Suprapubic skin (tissue), 4 donors: ENCODE results near the gene OSBPL8. TPM values are rescaled to one million over a fixed set of nuclear protein-coding genes. Genes with fewer than 3 reads are reported as not detected.

Source experiments
- DNase-seq, 2 donors: peaks; one replicate each; pipeline ENCODE4 v3.0.0-alpha.2; 2019; ENCODE audit warnings: low spot score in 2 of 2
- H3K27ac ChIP-seq: fragments of 200-600 bp; sonication (generic); one replicate; pipeline ENCODE4 v1.5.1; 2019
- H3K27me3 ChIP-seq: fragments of 200-600 bp; sonication (generic); one replicate; pipeline ENCODE4 v1.5.1; 2019
- H3K36me3 ChIP-seq: fragments of 200-600 bp; sonication (generic); one replicate; pipeline ENCODE4 v1.5.1; 2019
- H3K4me1 ChIP-seq: fragments of 200-600 bp; sonication (generic); one replicate; pipeline ENCODE4 v1.5.1; 2019
- H3K4me3 ChIP-seq: fragments of 200-600 bp; sonication (generic); one replicate; pipeline ENCODE4 v1.5.1; 2019; ENCODE audit warnings: mild to moderate bottlenecking
- H3K9me3 ChIP-seq: fragments of 200-600 bp; sonication (generic); one replicate; pipeline ENCODE4 v1.5.1; 2019
- EP300 ChIP-seq: sonication (generic); formaldehyde crosslinking; IDR thresholded peaks from one replicate; pipeline ENCODE4 v1.6.1; 2017; ENCODE audit warnings: antibody characterized with exemption
- POLR2A ChIP-seq, 2 donors: fragments of 450-650 bp; IDR thresholded peaks; one replicate each; pipeline ENCODE4 v1.6.1; 2017; ENCODE audit warnings: antibody characterized with exemption in 2 of 2, mild to moderate bottlenecking in 2 of 2, moderate library complexity in 2 of 2
- POLR2AphosphoS5 ChIP-seq, 3 donors: sonication (generic); formaldehyde crosslinking; IDR thresholded peaks; one replicate each; pipeline ENCODE4 v1.6.1; 2017; ENCODE audit warnings: antibody characterized with exemption in 3 of 3
- WGBS: methylation state at CpG from one replicate; pipeline ENCODE4 v1.1.5; 2018; 5-methylcytosine and 5-hydroxymethylcytosine counted together
- total RNA-seq, 4 donors: library from RNA; depleted of rRNA; stranded (reverse); fragments of >200 nt; gene quantifications; one replicate each; pipeline ENCODE4 v1.1.0, GENCODE V29; 2016
- TF ChIP-seq, protein P1 (sequence below), 2 donors: fragments of 200-600 bp in 1 of 2; fragments of 450-650 bp in 1 of 2; sonication (generic) in 1 of 2; IDR thresholded peaks; one replicate each; pipeline ENCODE4 v1.5.1; 2016 to 2019; ENCODE audit warnings: antibody characterized with exemption in 2 of 2, mild to moderate bottlenecking in 1 of 2, moderate library complexity in 1 of 2

OSBPL8 gene
- total RNA-seq, 4 donors from 2014 or later = 73.1 to 116 (median 87.4) TPM

DNA sequence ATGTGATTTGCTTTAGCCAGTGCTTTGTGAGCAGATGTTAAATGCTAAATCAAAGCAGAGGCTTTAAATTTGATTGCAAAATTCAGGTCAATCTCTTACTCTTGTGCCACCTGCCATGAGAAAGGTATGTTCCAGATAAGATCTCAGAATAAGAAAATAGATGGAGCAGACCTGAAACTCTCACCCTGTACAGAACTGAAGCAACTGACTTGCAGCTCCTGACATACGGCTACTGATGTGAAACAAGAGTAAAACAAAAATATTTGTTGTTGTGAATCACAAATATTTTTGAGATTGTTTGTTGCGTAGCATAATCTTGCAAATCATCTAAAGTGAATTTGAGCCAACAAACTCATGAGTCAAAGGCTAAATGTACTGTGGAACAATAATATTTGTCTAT lies 3.5 kb upstream of the OSBPL8 start:
- H3K27ac ChIP-seq = no peak overlapping the region
- WGBS = 79% methylated on average over 2 of the region's 2 CpGs
- DNase-seq = no peak
- H3K9me3 ChIP-seq = no peaks in the 10 kb centered on the region
- TF ChIP-seq POLR2A (IDR thresholded peaks at IDR 0.05) (no peak), POLR2AphosphoS5 (IDR thresholded peaks at IDR 0.05) (no peak), EP300 (no peak)
- TF ChIP-seq, protein P1, sequence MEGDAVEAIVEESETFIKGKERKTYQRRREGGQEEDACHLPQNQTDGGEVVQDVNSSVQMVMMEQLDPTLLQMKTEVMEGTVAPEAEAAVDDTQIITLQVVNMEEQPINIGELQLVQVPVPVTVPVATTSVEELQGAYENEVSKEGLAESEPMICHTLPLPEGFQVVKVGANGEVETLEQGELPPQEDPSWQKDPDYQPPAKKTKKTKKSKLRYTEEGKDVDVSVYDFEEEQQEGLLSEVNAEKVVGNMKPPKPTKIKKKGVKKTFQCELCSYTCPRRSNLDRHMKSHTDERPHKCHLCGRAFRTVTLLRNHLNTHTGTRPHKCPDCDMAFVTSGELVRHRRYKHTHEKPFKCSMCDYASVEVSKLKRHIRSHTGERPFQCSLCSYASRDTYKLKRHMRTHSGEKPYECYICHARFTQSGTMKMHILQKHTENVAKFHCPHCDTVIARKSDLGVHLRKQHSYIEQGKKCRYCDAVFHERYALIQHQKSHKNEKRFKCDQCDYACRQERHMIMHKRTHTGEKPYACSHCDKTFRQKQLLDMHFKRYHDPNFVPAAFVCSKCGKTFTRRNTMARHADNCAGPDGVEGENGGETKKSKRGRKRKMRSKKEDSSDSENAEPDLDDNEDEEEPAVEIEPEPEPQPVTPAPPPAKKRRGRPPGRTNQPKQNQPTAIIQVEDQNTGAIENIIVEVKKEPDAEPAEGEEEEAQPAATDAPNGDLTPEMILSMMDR (IDR thresholded peaks at IDR 0.05) = no peak
- H3K4me1 ChIP-seq = peaks cover 22% of the 10 kb centered on the region
- H3K27me3 ChIP-seq = no peaks in the 10 kb centered on the region
- H3K4me3 ChIP-seq = no peak overlapping the region
- no peaks in the 10 kb centered on the region for H3K36me3 ChIP-seq

DNA sequence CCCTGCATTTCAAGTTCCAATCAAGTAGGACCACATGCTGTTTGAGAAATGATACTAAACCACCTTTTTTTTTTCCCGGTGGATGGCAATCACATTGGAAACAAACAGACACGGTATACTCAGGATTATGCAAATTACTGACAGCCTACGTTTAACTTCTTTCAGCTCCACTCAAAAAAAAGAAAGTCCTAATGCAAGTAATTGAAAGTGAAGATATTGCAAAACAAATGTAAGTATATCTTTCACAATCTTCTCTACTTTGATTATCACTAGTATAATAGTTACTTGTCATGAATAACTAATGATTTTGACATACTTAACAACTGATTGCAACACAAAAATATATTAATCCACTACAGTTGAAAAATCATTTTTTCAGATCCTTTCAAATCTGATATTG lies 2.6 kb upstream of the OSBPL8 start:
- Histone ChIP-seq H3K9me3 (no peaks in the 10 kb centered on the region), H3K27me3 (no peaks in the 10 kb centered on the region), H3K4me1 (peaks cover 31% of the 10 kb centered on the region), H3K36me3 (no peaks in the 10 kb centered on the region), H3K4me3 (no peak overlapping the region), H3K27ac (peak overlapping the region; percentile 4)
- DNase-seq = no peak
- TF ChIP-seq POLR2A (IDR thresholded peaks at IDR 0.05) (no peak), POLR2AphosphoS5 (IDR thresholded peaks at IDR 0.05) (no peak), EP300 (no peak)
- TF ChIP-seq, protein P1 (IDR thresholded peaks at IDR 0.05) = no peak
- whole genome bisulfite sequencing = 40% methylated on average over 3 of the region's 3 CpGs

DNA sequence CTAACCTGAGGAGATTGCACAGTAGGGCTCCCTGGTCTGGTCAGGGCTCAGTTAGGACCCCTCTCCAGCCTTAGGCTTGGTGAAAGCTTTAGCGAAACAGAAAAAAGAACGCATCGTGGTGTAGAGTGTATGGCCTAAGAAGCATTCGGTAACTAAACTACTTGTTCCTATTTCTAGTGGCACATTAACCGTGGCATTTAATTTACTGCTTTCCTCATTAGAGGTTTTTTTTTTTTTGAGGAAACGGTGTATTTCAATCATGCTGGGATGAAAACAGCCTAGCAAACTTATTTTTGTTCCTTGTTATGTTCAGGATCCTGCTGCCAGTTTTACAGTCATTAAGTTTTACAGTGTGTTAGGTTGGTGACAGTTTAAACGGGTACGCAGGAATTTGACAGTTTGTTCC lies 518 bp upstream of the OSBPL8 start:
- TF ChIP-seq POLR2AphosphoS5 (IDR thresholded peaks at IDR 0.05) (no peak), POLR2A (IDR thresholded peaks at IDR 0.05) (no peak), EP300 (no peak)
- TF ChIP-seq, protein P1 (IDR thresholded peaks at IDR 0.05) = no peak
- no peaks in the 10 kb centered on the region for H3K36me3 ChIP-seq
- WGBS = 14% methylated on average over 8 of the region's 8 CpGs
- no peak for DNase-seq
- peaks cover 48% of the 10 kb centered on the region for H3K4me1 ChIP-seq
- H3K4me3 ChIP-seq = peak overlapping the region; percentile 96
- peak overlapping the region; percentile 98 for H3K27ac ChIP-seq
- no peaks in the 10 kb centered on the region for H3K9me3 ChIP-seq
- H3K27me3 ChIP-seq = no peaks in the 10 kb centered on the region

DNA sequence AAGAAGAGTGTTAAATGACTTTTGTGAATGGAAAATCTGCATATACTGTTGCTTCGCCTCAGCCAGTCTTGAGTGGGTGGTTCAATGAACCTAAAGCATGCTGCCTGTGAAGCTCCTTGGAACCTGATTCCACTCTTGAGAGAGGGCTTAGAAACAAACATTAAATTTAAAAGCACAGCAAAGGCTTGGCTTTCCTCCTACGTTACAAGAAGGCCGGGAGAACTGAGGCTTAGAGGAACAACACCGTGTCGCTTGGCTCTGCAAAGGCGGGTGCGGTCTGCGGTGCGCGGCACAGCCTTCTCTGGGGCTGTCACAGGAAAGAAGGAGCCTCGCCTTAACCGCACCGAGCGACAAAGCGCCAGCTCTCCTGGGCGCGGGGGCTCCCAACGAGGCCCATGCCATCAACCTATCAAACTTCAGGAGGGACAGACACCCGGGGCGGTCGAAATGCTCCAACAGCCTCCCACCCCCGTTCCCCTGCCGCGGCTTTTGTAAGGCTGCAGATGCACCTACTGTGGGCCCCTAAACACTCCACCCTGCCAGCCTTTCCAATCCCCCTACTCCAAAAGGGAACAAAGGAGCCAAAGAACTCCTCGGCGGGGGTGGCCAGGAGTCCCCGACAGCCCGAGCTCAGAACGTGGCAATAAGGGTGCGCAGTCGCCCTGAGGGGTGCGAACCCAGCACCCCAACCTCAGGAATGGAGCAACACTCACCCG lies 729 bp downstream of the OSBPL8 start:
- Histone ChIP-seq H3K27ac (peak overlapping the region; percentile 98), H3K27me3 (no peaks in the 10 kb centered on the region), H3K4me1 (peaks cover 60% of the 10 kb centered on the region), H3K36me3 (no peaks in the 10 kb centered on the region), H3K4me3 (peak overlapping the region; percentile 96), H3K9me3 (no peaks in the 10 kb centered on the region)
- peak; percentile 78 to 83 for DNase-seq
- 0% methylated on average over 17 of the region's 33 CpGs for WGBS
- TF ChIP-seq, protein P1 (IDR thresholded peaks at IDR 0.05) = no peak
- peak in 1 of 2 donors; percentile 23 for TF ChIP-seq POLR2A (IDR thresholded peaks at IDR 0.05)

DNA sequence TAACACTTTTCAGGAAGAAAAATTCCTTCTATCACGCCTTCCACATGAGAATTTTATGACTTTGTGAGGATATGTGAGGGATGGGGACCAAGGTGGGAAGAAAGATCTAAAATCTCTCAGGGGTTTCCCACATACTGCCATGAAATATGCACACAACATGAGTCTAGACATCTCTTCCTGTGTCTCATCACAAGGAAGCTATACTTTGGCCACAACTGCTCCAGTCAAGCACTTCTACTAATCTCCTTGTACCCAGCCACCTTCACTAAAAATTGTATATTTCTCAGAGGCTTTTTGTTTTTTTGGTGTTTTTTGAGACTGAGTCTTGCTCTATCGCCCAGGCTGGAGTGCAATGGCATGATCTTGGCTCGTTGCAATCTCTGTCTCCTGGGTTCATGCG lies 3.2 kb downstream of the OSBPL8 start:
- no peak for DNase-seq
- Histone ChIP-seq H3K9me3 (no peaks in the 10 kb centered on the region), H3K27ac (no peak overlapping the region), H3K4me3 (no peak overlapping the region), H3K27me3 (no peaks in the 10 kb centered on the region), H3K4me1 (peaks cover 59% of the 10 kb centered on the region), H3K36me3 (no peaks in the 10 kb centered on the region)
- 92% methylated on average over 4 of the region's 4 CpGs for WGBS
- no peak for TF ChIP-seq POLR2A (IDR thresholded peaks at IDR 0.05)
- no peak for TF ChIP-seq POLR2AphosphoS5 (IDR thresholded peaks at IDR 0.05)
- no peak for TF ChIP-seq EP300
- TF ChIP-seq, protein P1 (IDR thresholded peaks at IDR 0.05) = no peak
